ENCODE results near the gene KIF9.

The KIF9 gene

DNA sequence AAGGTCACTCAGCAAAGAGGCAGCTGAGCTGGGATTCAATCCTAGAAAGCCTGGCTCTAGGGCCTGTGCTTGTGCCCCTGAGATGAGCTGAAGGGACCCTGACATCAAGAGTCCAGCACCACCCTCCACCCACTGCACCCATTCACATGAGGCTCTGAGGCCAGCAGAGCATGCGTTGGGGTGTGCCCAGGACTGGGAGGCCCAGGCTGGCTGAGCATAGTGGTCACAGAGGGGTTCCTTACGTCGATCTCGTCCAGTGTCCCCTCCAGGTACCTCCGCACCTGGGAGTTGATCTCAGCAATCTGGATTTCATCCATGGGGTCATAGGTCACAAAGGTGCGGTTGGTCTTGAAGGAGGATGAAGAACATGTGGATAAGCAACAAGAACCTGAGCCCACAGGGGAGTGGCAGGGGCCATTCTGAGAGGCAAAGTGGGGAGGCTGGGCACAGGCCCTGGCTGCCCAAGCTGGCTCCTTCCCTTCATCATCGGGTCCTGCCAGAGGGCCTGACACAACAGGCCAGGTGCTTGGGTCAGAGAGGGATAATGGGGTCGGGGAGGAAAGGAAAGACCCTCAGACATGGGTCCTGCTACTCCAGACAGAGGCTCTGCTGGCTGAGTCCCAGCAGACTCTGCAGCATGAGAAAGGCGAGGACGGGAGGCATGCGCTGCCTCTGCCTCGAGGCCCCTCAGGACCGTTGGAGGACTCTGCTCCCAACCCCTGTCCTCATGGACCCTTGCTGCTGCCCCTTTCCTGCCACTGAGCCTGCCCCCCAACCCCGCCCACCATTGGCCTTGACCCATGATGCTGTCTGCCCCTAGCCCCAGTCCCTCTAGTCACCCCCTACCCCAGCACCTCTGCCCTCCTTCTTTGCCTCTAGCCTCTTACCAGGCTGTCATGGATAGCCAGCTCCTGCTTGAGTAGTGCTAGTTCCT lies 35.2 kb downstream of the KIF9 start:
- no peaks in the 10 kb centered on the region for H3K4me1 ChIP-seq (ENCODE audit: control insufficient read depth in 1 of 2, insufficient read depth in 2 of 2, low read length in 2 of 2)
- no peak overlapping the region for H3K4me3 ChIP-seq (ENCODE audit: low read depth in 1 of 2, low read length in 2 of 2)
- no peak overlapping the region for H3K27ac ChIP-seq (ENCODE audit: low read length)
- H3K36me3 ChIP-seq (ENCODE audit: control insufficient read depth in 1 of 2, insufficient read depth in 2 of 2, low read length in 2 of 2) = no peaks in the 10 kb centered on the region
- H3K9me3 ChIP-seq (ENCODE audit: control insufficient read depth in 1 of 2, low read length in 2 of 2) = no peaks in the 10 kb centered on the region
- H3K27me3 ChIP-seq (ENCODE audit: low read depth, low read length) = no peaks in the 10 kb centered on the region

DNA sequence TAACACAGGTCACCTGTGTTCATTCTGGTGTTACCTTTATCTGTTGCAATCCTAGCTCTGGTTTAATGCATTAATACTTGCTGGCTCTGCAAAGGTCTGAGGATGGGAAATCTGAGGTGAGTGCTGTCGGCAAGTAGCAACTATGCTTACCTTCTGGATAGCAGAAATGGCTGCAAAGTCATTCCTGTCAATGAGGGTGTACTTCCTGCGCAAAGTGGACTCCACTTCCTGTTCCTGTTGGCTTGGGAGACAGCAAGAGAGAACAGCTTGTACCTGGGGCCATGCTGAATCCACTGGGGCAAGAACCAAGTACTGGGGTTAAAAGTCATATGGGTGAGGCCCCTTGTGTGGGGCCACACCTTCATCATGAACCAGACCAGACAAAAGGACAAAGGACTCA lies 37.3 kb downstream of the KIF9 start:
- Histone ChIP-seq H3K27me3 (ENCODE audit: low read depth, low read length) (no peaks in the 10 kb centered on the region), H3K4me1 (ENCODE audit: control insufficient read depth in 1 of 2, insufficient read depth in 2 of 2, low read length in 2 of 2) (no peaks in the 10 kb centered on the region), H3K9me3 (ENCODE audit: control insufficient read depth in 1 of 2, low read length in 2 of 2) (no peaks in the 10 kb centered on the region), H3K27ac (ENCODE audit: low read length) (no peak overlapping the region), H3K4me3 (ENCODE audit: low read depth in 1 of 2, low read length in 2 of 2) (no peak overlapping the region), H3K36me3 (ENCODE audit: control insufficient read depth in 1 of 2, insufficient read depth in 2 of 2, low read length in 2 of 2) (no peaks in the 10 kb centered on the region)

GRCh38 chr3:47244531-47245100 lies 38.0 kb downstream of the KIF9 start:
- Histone ChIP-seq H3K4me1 (ENCODE audit: control insufficient read depth in 1 of 2, insufficient read depth in 2 of 2, low read length in 2 of 2) (no peaks in the 10 kb centered on the region), H3K27ac (ENCODE audit: low read length) (no peak overlapping the region), H3K9me3 (ENCODE audit: control insufficient read depth in 1 of 2, low read length in 2 of 2) (no peaks in the 10 kb centered on the region), H3K4me3 (ENCODE audit: low read depth in 1 of 2, low read length in 2 of 2) (no peak overlapping the region), H3K27me3 (ENCODE audit: low read depth, low read length) (no peaks in the 10 kb centered on the region), H3K36me3 (ENCODE audit: control insufficient read depth in 1 of 2, insufficient read depth in 2 of 2, low read length in 2 of 2) (no peaks in the 10 kb centered on the region)

- no peaks in the 10 kb centered on the region for H3K4me1 ChIP-seq (ENCODE audit: control insufficient read depth in 1 of 2, insufficient read depth in 2 of 2, low read length in 2 of 2)
- no peak overlapping the region for H3K27ac ChIP-seq (ENCODE audit: low read length)
- H3K4me3 ChIP-seq (ENCODE audit: low read depth in 1 of 2, low read length in 2 of 2) = no peak overlapping the region
- no peaks in the 10 kb centered on the region for H3K9me3 ChIP-seq (ENCODE audit: control insufficient read depth in 1 of 2, low read length in 2 of 2)
- H3K36me3 ChIP-seq (ENCODE audit: control insufficient read depth in 1 of 2, insufficient read depth in 2 of 2, low read length in 2 of 2) = no peaks in the 10 kb centered on the region
- H3K27me3 ChIP-seq (ENCODE audit: low read depth, low read length) = no peaks in the 10 kb centered on the region
Observed at GRCh38 chr3:47243419-47244147, 39.0 kb downstream of the KIF9 start.

GRCh38 chr3:47239929-47240328 lies 42.7 kb downstream of the KIF9 start:
- H3K27ac ChIP-seq (ENCODE audit: low read length) = no peak overlapping the region
- H3K9me3 ChIP-seq (ENCODE audit: control insufficient read depth in 1 of 2, low read length in 2 of 2) = no peaks in the 10 kb centered on the region
- H3K36me3 ChIP-seq (ENCODE audit: control insufficient read depth in 1 of 2, insufficient read depth in 2 of 2, low read length in 2 of 2) = no peaks in the 10 kb centered on the region
- H3K27me3 ChIP-seq (ENCODE audit: low read depth, low read length) = no peaks in the 10 kb centered on the region
- H3K4me1 ChIP-seq (ENCODE audit: control insufficient read depth in 1 of 2, insufficient read depth in 2 of 2, low read length in 2 of 2) = no peaks in the 10 kb centered on the region
- no peak overlapping the region for H3K4me3 ChIP-seq (ENCODE audit: low read depth in 1 of 2, low read length in 2 of 2)

DNA sequence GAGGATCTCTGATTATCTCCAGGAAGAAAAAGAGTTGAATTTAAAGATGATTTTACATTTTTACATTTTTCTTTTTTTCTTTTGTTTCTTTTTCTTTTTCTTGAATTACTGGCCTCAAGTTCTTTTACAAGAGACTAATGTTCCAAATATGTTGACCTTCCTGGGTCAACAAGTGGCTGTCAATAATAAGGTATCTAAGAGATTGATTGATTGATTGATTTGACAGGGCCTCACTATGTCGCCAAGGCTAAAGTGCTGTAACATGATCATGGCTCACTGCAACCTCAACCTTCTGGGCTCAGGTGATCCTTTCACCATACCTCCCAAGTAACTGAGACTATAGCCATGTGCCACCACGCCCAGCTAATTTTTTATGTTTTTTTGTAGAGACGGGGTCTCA lies 44.6 kb downstream of the KIF9 start:
- Histone ChIP-seq H3K9me3 (ENCODE audit: control insufficient read depth in 1 of 2, low read length in 2 of 2) (no peaks in the 10 kb centered on the region), H3K27ac (ENCODE audit: low read length) (no peak overlapping the region), H3K4me1 (ENCODE audit: control insufficient read depth in 1 of 2, insufficient read depth in 2 of 2, low read length in 2 of 2) (no peaks in the 10 kb centered on the region), H3K36me3 (ENCODE audit: control insufficient read depth in 1 of 2, insufficient read depth in 2 of 2, low read length in 2 of 2) (no peaks in the 10 kb centered on the region), H3K4me3 (ENCODE audit: low read depth in 1 of 2, low read length in 2 of 2) (no peak overlapping the region), H3K27me3 (ENCODE audit: low read depth, low read length) (no peaks in the 10 kb centered on the region)

DNA sequence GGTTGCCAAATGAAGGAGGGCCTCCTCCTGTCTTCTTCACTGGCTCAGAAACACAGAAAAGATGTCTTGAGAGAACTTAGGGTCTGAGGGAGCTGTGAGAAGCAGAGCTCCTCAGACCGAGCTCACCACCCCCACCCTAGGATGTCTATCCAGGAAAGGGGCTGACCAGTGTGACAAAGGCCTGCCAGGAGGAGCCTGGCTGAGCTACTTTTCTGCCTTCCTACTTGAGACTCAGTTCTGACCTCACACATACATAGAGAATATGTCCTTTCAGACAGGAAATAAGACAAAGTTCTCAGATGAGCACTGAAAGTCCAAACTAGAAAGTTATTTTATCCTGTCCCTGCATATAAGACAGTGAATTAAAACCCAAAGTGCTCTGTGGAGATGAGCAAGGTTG lies 54.5 kb downstream of the KIF9 start:
- Histone ChIP-seq H3K9me3 (ENCODE audit: control insufficient read depth in 1 of 2, low read length in 2 of 2) (no peaks in the 10 kb centered on the region), H3K27me3 (ENCODE audit: low read depth, low read length) (no peaks in the 10 kb centered on the region), H3K4me3 (ENCODE audit: low read depth in 1 of 2, low read length in 2 of 2) (no peak overlapping the region), H3K4me1 (ENCODE audit: control insufficient read depth in 1 of 2, insufficient read depth in 2 of 2, low read length in 2 of 2) (peaks cover 0 to 10% of the 10 kb centered on the region in 2 donors), H3K27ac (ENCODE audit: low read length) (no peak overlapping the region), H3K36me3 (ENCODE audit: control insufficient read depth in 1 of 2, insufficient read depth in 2 of 2, low read length in 2 of 2) (no peaks in the 10 kb centered on the region)

DNA sequence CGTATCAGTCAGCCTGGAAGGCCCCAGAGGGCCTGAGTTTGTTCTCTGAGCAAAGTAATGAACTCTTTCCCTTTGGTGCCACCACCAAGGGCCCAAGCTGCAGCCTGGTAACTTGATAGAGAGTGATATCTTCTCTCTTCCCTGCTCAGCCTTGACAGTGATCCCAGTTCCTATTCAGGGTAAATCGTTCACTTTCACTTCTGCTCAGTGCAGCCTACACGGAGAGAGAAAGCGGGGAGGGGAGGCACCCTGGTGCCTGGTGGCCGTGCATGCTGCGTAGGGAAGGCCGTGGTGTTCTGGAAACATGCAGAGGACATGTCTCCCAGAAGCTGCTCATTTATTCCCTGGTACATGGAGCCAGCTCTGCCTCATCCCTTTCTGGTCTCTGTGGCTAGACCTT lies 54.9 kb downstream of the KIF9 start:
- Histone ChIP-seq H3K36me3 (ENCODE audit: control insufficient read depth in 1 of 2, insufficient read depth in 2 of 2, low read length in 2 of 2) (no peaks in the 10 kb centered on the region), H3K27ac (ENCODE audit: low read length) (no peak overlapping the region), H3K27me3 (ENCODE audit: low read depth, low read length) (no peaks in the 10 kb centered on the region), H3K4me1 (ENCODE audit: control insufficient read depth in 1 of 2, insufficient read depth in 2 of 2, low read length in 2 of 2) (peaks cover 0 to 10% of the 10 kb centered on the region in 2 donors), H3K4me3 (ENCODE audit: low read depth in 1 of 2, low read length in 2 of 2) (no peak overlapping the region), H3K9me3 (ENCODE audit: control insufficient read depth in 1 of 2, low read length in 2 of 2) (no peaks in the 10 kb centered on the region)

DNA sequence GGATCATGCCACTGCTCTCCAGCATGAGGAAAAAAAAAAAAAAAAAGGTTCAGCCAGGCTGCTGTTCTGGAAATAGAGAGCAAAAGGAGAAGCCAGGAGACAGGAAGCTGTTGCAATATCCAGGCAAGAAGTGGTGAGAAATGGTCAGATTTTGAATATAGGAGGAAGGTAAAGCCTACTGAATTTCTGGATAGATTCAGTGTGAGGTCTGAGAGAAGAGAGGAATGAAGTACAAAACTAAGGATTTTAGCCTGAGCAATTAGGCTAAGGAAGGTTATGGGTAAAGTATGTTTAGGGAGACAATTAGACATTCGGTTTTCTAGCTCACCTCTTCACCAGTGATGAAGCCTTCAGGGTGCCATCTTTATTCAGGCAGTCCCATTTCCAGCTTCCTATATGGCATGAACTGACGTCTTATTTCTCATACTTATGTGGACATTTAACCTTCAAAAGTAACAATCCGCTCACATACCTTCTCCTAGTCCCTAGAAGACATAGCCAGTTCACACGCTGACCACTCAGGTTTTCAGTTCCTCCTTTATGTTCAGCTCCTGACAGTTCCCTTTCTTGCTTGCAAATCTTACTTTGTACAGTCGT lies 57.2 kb downstream of the KIF9 start:
- Histone ChIP-seq H3K27me3 (ENCODE audit: low read depth, low read length) (no peaks in the 10 kb centered on the region), H3K9me3 (ENCODE audit: control insufficient read depth in 1 of 2, low read length in 2 of 2) (no peaks in the 10 kb centered on the region), H3K4me1 (ENCODE audit: control insufficient read depth in 1 of 2, insufficient read depth in 2 of 2, low read length in 2 of 2) (peaks cover 0 to 10% of the 10 kb centered on the region in 2 donors), H3K36me3 (ENCODE audit: control insufficient read depth in 1 of 2, insufficient read depth in 2 of 2, low read length in 2 of 2) (no peaks in the 10 kb centered on the region), H3K4me3 (ENCODE audit: low read depth in 1 of 2, low read length in 2 of 2) (no peak overlapping the region), H3K27ac (ENCODE audit: low read length) (no peak overlapping the region)

GRCh38 chr3:47223755-47224154 lies 58.8 kb downstream of the KIF9 start:
- no peak overlapping the region for H3K27ac ChIP-seq (ENCODE audit: low read length)
- no peaks in the 10 kb centered on the region for H3K9me3 ChIP-seq (ENCODE audit: control insufficient read depth in 1 of 2, low read length in 2 of 2)
- H3K4me1 ChIP-seq (ENCODE audit: control insufficient read depth in 1 of 2, insufficient read depth in 2 of 2, low read length in 2 of 2) = peaks cover 0 to 10% of the 10 kb centered on the region in 2 donors

GRCh38 chr3:47221798-47222197 lies 60.8 kb downstream of the KIF9 start:
- no peak overlapping the region for H3K27ac ChIP-seq (ENCODE audit: low read length)
- no peaks in the 10 kb centered on the region for H3K9me3 ChIP-seq (ENCODE audit: control insufficient read depth in 1 of 2, low read length in 2 of 2)
- no peaks in the 10 kb centered on the region for H3K27me3 ChIP-seq (ENCODE audit: low read depth, low read length)
- H3K36me3 ChIP-seq (ENCODE audit: control insufficient read depth in 1 of 2, insufficient read depth in 2 of 2, low read length in 2 of 2) = no peaks in the 10 kb centered on the region
- H3K4me3 ChIP-seq (ENCODE audit: low read depth in 1 of 2, low read length in 2 of 2) = no peak overlapping the region
- H3K4me1 ChIP-seq (ENCODE audit: control insufficient read depth in 1 of 2, insufficient read depth in 2 of 2, low read length in 2 of 2) = no peaks in the 10 kb centered on the region

More at GRCh38 chr3:47223755-47224154, 58.8 kb downstream of the KIF9 start:
- Histone ChIP-seq H3K4me3 (ENCODE audit: low read depth in 1 of 2, low read length in 2 of 2) (no peak overlapping the region), H3K36me3 (ENCODE audit: control insufficient read depth in 1 of 2, insufficient read depth in 2 of 2, low read length in 2 of 2) (no peaks in the 10 kb centered on the region), H3K27me3 (ENCODE audit: low read depth, low read length) (no peaks in the 10 kb centered on the region)
